AG04449 (cell line): ENCODE data around the gene QPCT.
A peak's percentile ranks its signal among the peaks of the same experiment; 100 is the strongest.

Experiments used
- CTCF ChIA-PET: fragments of 350-600 bp; formaldehyde crosslinking; extraction: SDS; loops from one replicate; lab custom pipeline; 2021; ENCODE audit warnings: antibody characterized with exemption; lab: Yijun Ruan, JAX
- POLR2A ChIA-PET: fragments of 400-600, 350-600 bp; formaldehyde crosslinking; extraction: SDS; loops from one replicate; lab custom pipeline; 2020; ENCODE audit warnings: antibody characterized with exemption, inconsistent platforms; lab: Yijun Ruan, JAX
- DNase-seq: peaks from one replicate; pipeline ENCODE4 v3.0.0-alpha.2; 2010; ENCODE audit warnings: low read depth, low spot score
- H3K4me3 ChIP-seq: 2 replicates; pipeline ENCODE4 v1.5.1; 2011; ENCODE audit warnings: low read depth, mild to moderate bottlenecking, control low read depth, low read length
- TF ChIP-seq, protein P1 (sequence below): IDR thresholded peaks from one replicate; pipeline ENCODE4 v1.5.1; 2011; ENCODE audit warnings: mild to moderate bottlenecking, moderate library complexity, low read length, control low read depth, inconsistent platforms; ENCODE audit not compliant: insufficient read depth; ENCODE audit errors: missing control alignments

QPCT gene

DNA sequence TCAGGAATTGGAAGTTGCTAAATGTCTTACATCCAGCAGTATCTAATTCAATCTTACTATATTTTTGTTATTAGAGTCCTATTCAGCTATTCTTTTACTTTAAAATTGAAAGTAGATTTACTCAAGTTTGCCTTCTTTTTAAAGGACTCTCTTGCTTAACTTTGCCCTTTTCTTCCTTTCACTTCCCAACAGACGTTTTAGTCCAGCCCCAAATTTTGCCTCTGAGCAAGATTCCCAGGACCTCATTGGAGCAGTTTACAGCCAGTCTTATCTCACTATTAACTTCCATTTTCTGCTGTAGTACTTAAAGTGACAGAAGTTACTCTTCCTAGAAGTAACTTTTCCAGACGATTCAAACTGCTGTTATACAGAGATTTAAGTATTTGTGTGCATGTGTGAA lies 18.1 kb upstream of the QPCT start:
- ChIA-PET POLR2A (no interaction called here), CTCF (interaction anchor here (0.7 to 2.3 kb wide), 2 partner anchors 11 to 17 kb away, joined by 3 to 7 read pairs; partner anchors contain the start of gene QPCT)
- H3K4me3 ChIP-seq, result no peak overlapping the region; the same call in 1 of the 2 replicates
- TF ChIP-seq, protein P1, sequence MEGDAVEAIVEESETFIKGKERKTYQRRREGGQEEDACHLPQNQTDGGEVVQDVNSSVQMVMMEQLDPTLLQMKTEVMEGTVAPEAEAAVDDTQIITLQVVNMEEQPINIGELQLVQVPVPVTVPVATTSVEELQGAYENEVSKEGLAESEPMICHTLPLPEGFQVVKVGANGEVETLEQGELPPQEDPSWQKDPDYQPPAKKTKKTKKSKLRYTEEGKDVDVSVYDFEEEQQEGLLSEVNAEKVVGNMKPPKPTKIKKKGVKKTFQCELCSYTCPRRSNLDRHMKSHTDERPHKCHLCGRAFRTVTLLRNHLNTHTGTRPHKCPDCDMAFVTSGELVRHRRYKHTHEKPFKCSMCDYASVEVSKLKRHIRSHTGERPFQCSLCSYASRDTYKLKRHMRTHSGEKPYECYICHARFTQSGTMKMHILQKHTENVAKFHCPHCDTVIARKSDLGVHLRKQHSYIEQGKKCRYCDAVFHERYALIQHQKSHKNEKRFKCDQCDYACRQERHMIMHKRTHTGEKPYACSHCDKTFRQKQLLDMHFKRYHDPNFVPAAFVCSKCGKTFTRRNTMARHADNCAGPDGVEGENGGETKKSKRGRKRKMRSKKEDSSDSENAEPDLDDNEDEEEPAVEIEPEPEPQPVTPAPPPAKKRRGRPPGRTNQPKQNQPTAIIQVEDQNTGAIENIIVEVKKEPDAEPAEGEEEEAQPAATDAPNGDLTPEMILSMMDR, result no peak
- peak; percentile 45 for DNase-seq

DNA sequence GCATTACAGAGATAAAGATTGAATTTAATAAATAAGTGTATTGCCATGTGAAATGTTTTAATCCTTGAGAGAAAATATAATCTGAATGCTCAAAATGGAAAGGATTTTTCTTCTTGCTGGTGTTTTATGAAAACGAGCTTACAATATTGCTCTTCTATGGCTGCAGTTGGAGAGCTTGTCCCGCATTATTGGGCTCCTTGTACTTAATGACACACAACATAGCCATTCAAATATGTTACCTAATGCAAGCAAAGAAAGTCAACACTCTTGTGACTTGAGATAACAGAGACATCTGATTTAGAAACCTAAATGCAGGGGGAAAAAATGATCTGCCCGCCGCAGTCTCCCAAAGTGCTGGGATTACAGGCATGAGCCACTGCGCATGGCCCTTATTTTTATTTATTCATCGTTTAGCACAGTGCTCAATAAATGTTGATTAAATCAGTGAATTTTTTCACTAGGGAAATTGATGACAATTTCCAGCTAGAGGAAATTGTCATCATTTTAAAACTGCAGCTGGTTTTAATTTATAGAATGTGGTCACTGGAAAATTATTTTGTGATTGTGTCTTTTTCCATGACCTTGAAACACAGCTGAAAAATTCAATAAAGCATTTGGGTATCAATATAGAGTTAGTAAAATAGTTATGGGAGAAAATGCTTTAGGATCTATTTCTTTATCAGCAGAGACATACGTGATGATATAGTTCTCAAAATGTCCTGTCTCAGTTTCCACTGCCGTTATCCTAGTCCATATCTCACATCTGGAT lies 17.4 kb upstream of the QPCT start:
- ChIA-PET POLR2A (interaction anchor here (0.7 kb wide), 1 partner anchor 17 kb away, joined by 3 read pairs; no protein-coding TSS in a partner anchor), CTCF (interaction anchor here (0.9 to 2.3 kb wide), 2 partner anchors 9 to 17 kb away, joined by 3 to 7 read pairs; partner anchors contain the start of gene QPCT)
- DNase-seq, result no peak
- TF ChIP-seq, protein P1, result no peak
- no peak overlapping the region for H3K4me3 ChIP-seq

- DNase-seq, result no peak
- ChIA-PET CTCF (interaction anchor here (0.6 to 2.3 kb wide), 4 partner anchors 12 to 564 kb away, joined by 3 to 11 read pairs (median 4); no protein-coding TSS in a partner anchor), POLR2A (no interaction called here)
- TF ChIP-seq, protein P1, result no peak
- H3K4me3 ChIP-seq, result no peak overlapping the region
Measured at GRCh38 chr2:37330681-37331080, 13.7 kb upstream of the QPCT start.

GRCh38 chr2:37332560-37332959 lies 11.9 kb upstream of the QPCT start:
- TF ChIP-seq, protein P1, result no peak
- H3K4me3 ChIP-seq, result no peak overlapping the region
- POLR2A ChIA-PET, result no interaction called here
- no peak for DNase-seq
- CTCF ChIA-PET, result no interaction called here

DNA sequence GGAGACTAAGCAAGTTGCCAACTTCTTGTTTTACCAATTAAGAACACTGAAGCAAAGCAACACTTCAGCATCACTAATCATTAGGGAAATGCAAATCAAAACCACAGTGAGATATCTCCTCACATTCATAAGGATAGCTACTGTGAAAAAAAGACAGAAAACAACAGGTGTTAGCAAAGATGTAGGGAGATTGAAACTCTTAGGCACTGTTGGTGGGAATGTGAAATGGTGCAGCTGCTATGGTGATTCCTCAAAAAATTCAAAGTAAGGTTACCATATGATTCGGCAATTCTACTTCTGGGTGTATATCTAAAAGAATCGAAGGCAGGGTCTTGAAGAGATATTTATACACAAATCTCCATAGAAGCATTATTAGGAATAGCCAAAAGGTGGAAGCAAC lies 11.2 kb upstream of the QPCT start:
- ChIA-PET CTCF (no interaction called here), POLR2A (no interaction called here)
- TF ChIP-seq, protein P1, result no peak
- no peak overlapping the region for H3K4me3 ChIP-seq
- DNase-seq, result no peak

DNA sequence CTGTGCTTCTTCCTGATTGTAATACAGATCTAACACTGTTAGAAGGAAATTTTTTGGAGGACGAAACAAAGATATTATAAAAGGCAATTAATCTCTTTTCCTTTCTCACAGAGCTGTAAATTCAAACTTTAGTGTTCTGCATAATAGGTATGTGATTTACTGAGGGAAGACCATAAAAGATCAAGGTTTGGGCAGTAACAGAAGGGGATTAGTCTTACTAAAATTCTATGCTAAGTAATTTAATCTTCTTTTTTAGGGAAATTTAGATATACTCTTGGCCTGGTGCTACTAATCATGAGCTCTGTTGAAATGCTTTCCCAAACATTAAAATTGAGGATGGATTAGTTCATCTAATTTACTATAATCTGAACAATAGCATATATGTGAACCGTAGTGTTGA lies 8.8 kb upstream of the QPCT start:
- TF ChIP-seq, protein P1, result no peak
- H3K4me3 ChIP-seq, result no peak overlapping the region

More for the DNA sequence above, 8.8 kb upstream of the QPCT start:
- POLR2A ChIA-PET, result no interaction called here
- DNase-seq, result no peak
- CTCF ChIA-PET, result interaction anchor here (0.5 to 1.3 kb wide), 2 partner anchors 8 to 200 kb away, joined by 3 read pairs; no protein-coding TSS in a partner anchor
